ENCODE measurements around the gene GALNT12. TPM values are rescaled to one million over a fixed set of nuclear protein-coding genes. Genes with fewer than 3 reads are reported as not detected.
A peak's percentile ranks its signal among the peaks of the same experiment; 100 is the strongest.

Gene GALNT12
- total RNA-seq, 1 donor from 2014 or later = 4.6 TPM

GRCh38 chr9:98882569-98882923 is 75.1 kb downstream of the GALNT12 start:
- H3K27ac Mint-ChIP-seq (ENCODE audit: unreplicated experiment) = no peak overlapping the region
- DNase-seq (ENCODE audit: low read depth, low spot score) = no peak
- peaks cover 10% of the 10 kb centered on the region for H3K4me1 Mint-ChIP-seq

GRCh38 chr9:98883276-98883675 is 75.8 kb downstream of the GALNT12 start:
- DNase-seq (ENCODE audit: low read depth, low spot score) = no peak
- H3K4me1 Mint-ChIP-seq = peaks cover 10% of the 10 kb centered on the region
- H3K36me3 Mint-ChIP-seq (ENCODE audit: low read depth) = no peaks in the 10 kb centered on the region
- TF ChIP-seq CTCF (conservative IDR thresholded peaks at IDR 0.05) = no peak
- H3K4me3 Mint-ChIP-seq = no peak overlapping the region
- no peaks in the 10 kb centered on the region for H3K9me3 Mint-ChIP-seq
- no peak overlapping the region for H3K27ac Mint-ChIP-seq (ENCODE audit: unreplicated experiment)
- H3K27me3 Mint-ChIP-seq (ENCODE audit: low read depth) = no peaks in the 10 kb centered on the region

More at GRCh38 chr9:98882569-98882923, 75.1 kb downstream of the GALNT12 start:
- H3K4me3 Mint-ChIP-seq = no peak overlapping the region
- no peak for TF ChIP-seq CTCF (conservative IDR thresholded peaks at IDR 0.05)
- no peaks in the 10 kb centered on the region for H3K36me3 Mint-ChIP-seq (ENCODE audit: low read depth)
- H3K9me3 Mint-ChIP-seq = no peaks in the 10 kb centered on the region
- H3K27me3 Mint-ChIP-seq (ENCODE audit: low read depth) = peaks cover 5% of the 10 kb centered on the region

GRCh38 chr9:98884849-98885248 is 77.4 kb downstream of the GALNT12 start:
- peaks cover 10% of the 10 kb centered on the region for H3K4me1 Mint-ChIP-seq
- no peaks in the 10 kb centered on the region for H3K9me3 Mint-ChIP-seq
- no peaks in the 10 kb centered on the region for H3K27me3 Mint-ChIP-seq (ENCODE audit: low read depth)
- TF ChIP-seq CTCF (conservative IDR thresholded peaks at IDR 0.05) = no peak
- H3K27ac Mint-ChIP-seq (ENCODE audit: unreplicated experiment) = no peak overlapping the region
- H3K4me3 Mint-ChIP-seq = no peak overlapping the region
- no peaks in the 10 kb centered on the region for H3K36me3 Mint-ChIP-seq (ENCODE audit: low read depth)
- no peak for DNase-seq (ENCODE audit: low read depth, low spot score)

- Mint-ChIP-seq H3K36me3 (ENCODE audit: low read depth) (no peaks in the 10 kb centered on the region), H3K27ac (ENCODE audit: unreplicated experiment) (no peak overlapping the region), H3K27me3 (ENCODE audit: low read depth) (no peaks in the 10 kb centered on the region), H3K9me3 (no peaks in the 10 kb centered on the region), H3K4me1 (peaks cover 10% of the 10 kb centered on the region), H3K4me3 (no peak overlapping the region)
- DNase-seq (ENCODE audit: low read depth, low spot score) = no peak
- TF ChIP-seq CTCF (conservative IDR thresholded peaks at IDR 0.05) = no peak
Observed at GRCh38 chr9:98885575-98886295, 78.3 kb downstream of the GALNT12 start.

- no peak for DNase-seq (ENCODE audit: low read depth, low spot score)
- H3K27ac Mint-ChIP-seq (ENCODE audit: unreplicated experiment) = peak overlapping the region; percentile 23
- TF ChIP-seq CTCF (conservative IDR thresholded peaks at IDR 0.05) = no peak
- H3K27me3 Mint-ChIP-seq (ENCODE audit: low read depth) = no peaks in the 10 kb centered on the region
- H3K4me3 Mint-ChIP-seq = no peak overlapping the region
- H3K36me3 Mint-ChIP-seq (ENCODE audit: low read depth) = no peaks in the 10 kb centered on the region
- H3K9me3 Mint-ChIP-seq = no peaks in the 10 kb centered on the region
- peaks cover 10% of the 10 kb centered on the region for H3K4me1 Mint-ChIP-seq
Observed at GRCh38 chr9:98886691-98887229, 79.3 kb downstream of the GALNT12 start.

All from neural crest cell (in vitro differentiated cells).